ENCODE measurements around the gene ELAVL4. TPM values are rescaled to one million over a fixed set of nuclear protein-coding genes. Genes with fewer than 3 reads are reported as not detected.

Gene ELAVL4
- total RNA-seq, 4 donors from 2014 or later, result not detected

GRCh38 chr1:50232336-50232735, 123.6 kb downstream of the ELAVL4 start:
- Histone ChIP-seq H3K4me1 (no peaks in the 10 kb centered on the region), H3K36me3 (no peaks in the 10 kb centered on the region), H3K27ac (no peak overlapping the region), H3K4me3 (no peak overlapping the region), H3K27me3 (no peaks in the 10 kb centered on the region), H3K9me3 (no peaks in the 10 kb centered on the region)
- intact Hi-C loops (cut with DNase I), result no loop called here
- 44 to 54% methylated on average over 3 of the region's 3 CpGs for WGBS, 2 donors
- no peak for DNase-seq
- TF ChIP-seq CTCF (IDR thresholded peaks at IDR 0.05) (no peak), POLR2A (IDR thresholded peaks at IDR 0.05) (no peak)

- H3K4me3 ChIP-seq, result no peak overlapping the region
- WGBS, 2 donors, result 54 to 66% methylated on average over 2 to 3 of the region's 3 CpGs
- TF ChIP-seq CTCF (IDR thresholded peaks at IDR 0.05), result no peak
- no peaks in the 10 kb centered on the region for H3K36me3 ChIP-seq
- intact Hi-C loops (cut with DNase I), result no loop called here
- H3K4me1 ChIP-seq, result no peaks in the 10 kb centered on the region
- H3K9me3 ChIP-seq, result no peaks in the 10 kb centered on the region
- no peak for DNase-seq
- no peaks in the 10 kb centered on the region for H3K27me3 ChIP-seq
- no peak overlapping the region for H3K27ac ChIP-seq
Measured at GRCh38 chr1:50236656-50237055, 127.9 kb downstream of the ELAVL4 start.

- H3K27me3 ChIP-seq, result no peaks in the 10 kb centered on the region
- no peak for DNase-seq
- 82% methylated on average over 6 of the region's 6 CpGs; no CpG with 5 or more reads in 1 of the 2 donors for WGBS, 2 donors
- no peaks in the 10 kb centered on the region for H3K4me1 ChIP-seq
- H3K9me3 ChIP-seq, result no peaks in the 10 kb centered on the region
- TF ChIP-seq POLR2A (IDR thresholded peaks at IDR 0.05) (no peak), CTCF (IDR thresholded peaks at IDR 0.05) (no peak)
- intact Hi-C loops (cut with DNase I), result no loop called here
- H3K27ac ChIP-seq, result no peak overlapping the region
- no peaks in the 10 kb centered on the region for H3K36me3 ChIP-seq
- no peak overlapping the region for H3K4me3 ChIP-seq
Measured at GRCh38 chr1:50237056-50237455, 128.3 kb downstream of the ELAVL4 start.

GRCh38 chr1:50243939-50244338, 135.2 kb downstream of the ELAVL4 start:
- intact Hi-C loops (cut with DNase I), result no loop called here
- H3K4me1 ChIP-seq, result no peaks in the 10 kb centered on the region
- TF ChIP-seq POLR2A (IDR thresholded peaks at IDR 0.05) (no peak), CTCF (IDR thresholded peaks at IDR 0.05) (no peak)
- 15 to 40% methylated on average over 1 to 3 of the region's 5 CpGs for WGBS, 2 donors
- no peak overlapping the region for H3K4me3 ChIP-seq
- peaks cover 0 to 5% (median 0%) of the 10 kb centered on the region in 4 donors for H3K27me3 ChIP-seq
- DNase-seq, result no peak
- no peak overlapping the region for H3K27ac ChIP-seq
- no peaks in the 10 kb centered on the region for H3K36me3 ChIP-seq
- H3K9me3 ChIP-seq, result no peaks in the 10 kb centered on the region

GRCh38 chr1:50246869-50247268, 138.1 kb downstream of the ELAVL4 start:
- H3K36me3 ChIP-seq, result no peaks in the 10 kb centered on the region
- DNase-seq, result no peak
- H3K27ac ChIP-seq, result no peak overlapping the region
- H3K27me3 ChIP-seq, result peaks cover 0 to 14% (median 0%) of the 10 kb centered on the region in 4 donors
- H3K4me1 ChIP-seq, result no peaks in the 10 kb centered on the region
- no peak for TF ChIP-seq POLR2A (IDR thresholded peaks at IDR 0.05)
- no peak for TF ChIP-seq CTCF (IDR thresholded peaks at IDR 0.05)
- WGBS, 2 donors, result 33 to 50% methylated on average over 1 of the region's 1 CpG
- H3K4me3 ChIP-seq, result no peak overlapping the region
- H3K9me3 ChIP-seq, result no peaks in the 10 kb centered on the region
- intact Hi-C loops (cut with DNase I), result no loop called here
